ENCODE results near the gene FBXL4. TPM values are rescaled to one million over a fixed set of nuclear protein-coding genes. Genes with fewer than 3 reads are reported as not detected.

The FBXL4 gene
- total and polyA plus RNA-seq, 2 of the 8 experiments (the other 6 are each of a cell fraction or from before 2014, with no cell fraction given): 6.9 to 13.8 TPM

- Histone ChIP-seq H3K4me2 (ENCODE audit: insufficient read depth in 1 of 2, low read depth in 2 of 2, low read length in 2 of 2) (peak overlapping the region; percentile 59 to 78), H3K79me1 (ENCODE audit: low read depth, low read length) (no peaks in the 10 kb centered on the region), H4K5ac (ENCODE audit: insufficient read length, low read depth, low read length) (no peak overlapping the region), H2AFZ (ENCODE audit: low read length) (no peak overlapping the region), H3K23me2 (ENCODE audit: low read depth, low read length) (peaks cover 25% of the 10 kb centered on the region), H2BK5ac (ENCODE audit: low read depth, low read length) (no peak overlapping the region), H3K4me3 (ENCODE audit: extremely low read depth in 1 of 4, insufficient read depth in 2 of 4, low read depth in 3 of 4, low read length in 4 of 4) (peak overlapping the region in 2 of 4 experiments; percentile 7 to 47; a peak in 3 of 8 replicates), H2BK20ac (ENCODE audit: low read length) (no peak overlapping the region), H3K4ac (replicated peaks; ENCODE audit: insufficient read length, low read depth, low read length) (no peak overlapping the region), H4K20me1 (replicated peaks in 1 of 2; ENCODE audit: control insufficient read depth in 1 of 2, insufficient read depth in 2 of 2, low read length in 2 of 2) (peaks cover 5 to 15% of the 10 kb centered on the region in 2 experiments), H2AK5ac (ENCODE audit: low read depth, low read length) (no peak overlapping the region), H3K79me2 (ENCODE audit: control insufficient read depth in 1 of 2, insufficient read depth in 2 of 2, low read length in 2 of 2) (no peaks in the 10 kb centered on the region), H2BK15ac (ENCODE audit: low read length) (no peak overlapping the region), H4K8ac (ENCODE audit: extremely low read depth, insufficient read depth, low read length) (no peak overlapping the region), H3K18ac (ENCODE audit: extremely low read depth, low read length) (no peak overlapping the region), H3K9me3 (ENCODE audit: insufficient read depth in 2 of 2, low read depth in 1 of 2, low read length in 1 of 2) (no peaks in the 10 kb centered on the region), H3K4me1 (replicated peaks in 1 of 4; ENCODE audit: control insufficient read depth in 3 of 4, insufficient read depth in 4 of 4, low read length in 3 of 4) (peaks cover 2 to 38% (median 23%) of the 10 kb centered on the region in 4 experiments), H4K91ac (replicated peaks; ENCODE audit: insufficient read length, low read length) (no peak overlapping the region), H3K36me3 (ENCODE audit: control insufficient read depth in 2 of 4, insufficient read depth in 4 of 4, low read length in 3 of 4) (no peaks in the 10 kb centered on the region; a peak in 1 of 8 replicates), H3K56ac (replicated peaks; ENCODE audit: insufficient read length, low read depth, low read length) (no peak overlapping the region), H3K9ac (replicated peaks in 1 of 4; ENCODE audit: extremely low read depth in 1 of 4, low read depth in 3 of 4, low read length in 3 of 4) (no peak overlapping the region), H3K27ac (ENCODE audit: low read depth, low read length) (no peak overlapping the region), H3K27me3 (replicated peaks in 1 of 4; ENCODE audit: control insufficient read depth in 3 of 4, extremely low read depth in 1 of 4, insufficient read depth in 3 of 4, low read length in 3 of 4) (peaks cover 74 to 100% (median 92%) of the 10 kb centered on the region in 4 experiments), H3K23ac (ENCODE audit: insufficient read length) (no peak overlapping the region), H2BK12ac (ENCODE audit: low read depth, low read length) (no peak overlapping the region), H2BK120ac (replicated peaks; ENCODE audit: low read depth, low read length) (no peak overlapping the region), H3K14ac (ENCODE audit: insufficient read length) (no peak overlapping the region)
- ChIA-PET POLR2A (ENCODE audit: partially characterized antibody) (interaction anchor here (0.6 to 1.3 kb wide), 3 partner anchors 9 to 17 kb away, joined by 3 to 6 read pairs (median 6); no protein-coding TSS in a partner anchor), CTCF (ENCODE audit: partially characterized antibody) (interaction anchor here (0.8 to 10.0 kb wide), 9 partner anchors 8 to 1107 kb away, joined by 3 to 79 read pairs (median 3); no protein-coding TSS in a partner anchor)
- 3% methylated on average over 14 of the region's 14 CpGs; no CpG with 5 or more reads in 1 of the 2 experiments for WGBS, 2 experiments (ENCODE audit: extremely low coverage in 1 of 2, insufficient coverage in 1 of 2, insufficient read length in 1 of 2, insufficient replicate concordance in 2 of 2, low coverage in 1 of 2, low lambda C conversion rate in 2 of 2, missing lambda C conversion rate in 1 of 2)
- DNase-seq (ENCODE audit: low read depth in 1 of 2, low spot score in 2 of 2) (no peak), FAIRE-seq (peak; percentile 60)
- TF ChIP-seq CHD1 (IDR thresholded peaks at IDR 0.05; ENCODE audit: low read depth, low read length): no peak
- no peak for TF ChIP-seq SIRT6 (IDR thresholded peaks at IDR 0.05; ENCODE audit: low read length)
- TF ChIP-seq ASH2L (IDR thresholded peaks at IDR 0.05; ENCODE audit: low read length): peak; percentile 55
- TF ChIP-seq RNF2 (IDR thresholded peaks at IDR 0.05; ENCODE audit: borderline replicate concordance, low read depth, low read length, missing control alignments, poor library complexity, severe bottlenecking): peak; percentile 68
- no peak for TF ChIP-seq SIX5 (IDR thresholded peaks at IDR 0.05; ENCODE audit: low read depth, low read length)
- no peak for TF ChIP-seq KDM1A (IDR thresholded peaks at IDR 0.05; ENCODE audit: borderline replicate concordance, low read length)
- TF ChIP-seq EZH2 (IDR thresholded peaks at IDR 0.05; ENCODE audit: low read depth, low read length, severe bottlenecking): peak; percentile 72
- TF ChIP-seq FOSL1 (IDR thresholded peaks at IDR 0.05; ENCODE audit: insufficient read depth, low read depth, low read length): no peak
- no peak for TF ChIP-seq MAFK (IDR thresholded peaks at IDR 0.05; ENCODE audit: low read depth, low read length)
- TF ChIP-seq NRF1 (IDR thresholded peaks at IDR 0.05; ENCODE audit: low read depth, low read length): no peak
- TF ChIP-seq SUZ12 (IDR thresholded peaks at IDR 0.05; ENCODE audit: low read length): peak; percentile 82; the same call in 1 of the 2 replicates
- no peak for TF ChIP-seq YY1 (IDR thresholded peaks at IDR 0.05; ENCODE audit: low read depth, low read length)
- no peak for TF ChIP-seq RFX5 (IDR thresholded peaks at IDR 0.05; ENCODE audit: borderline replicate concordance, low read depth, low read length)
Measured at GRCh38 chr6:98828941-98829411, 118.8 kb downstream of the FBXL4 start.

All from H1 (cell line).